ENCODE results near the gene PRLR.
"Not testable (repeated sequence)": the region's sequence is repeated elsewhere in the genome, so short reads cannot be mapped to it uniquely, and the experiment has no call there.

PRLR gene

GRCh38 chr5:35246411-35246810, 16.1 kb upstream of the PRLR start:
- no peak for TF ChIP-seq EZH2phosphoT487 (IDR thresholded peaks at IDR 0.05; ENCODE audit: low read depth)
- TF ChIP-seq CTCF (IDR thresholded peaks at IDR 0.05; ENCODE audit: low read depth, low read length), result peak; percentile 29; the same call in 1 of the 2 replicates
- H2AFZ ChIP-seq (ENCODE audit: low read depth, low read length), result no peak overlapping the region

GRCh38 chr5:35245371-35245770, 15.1 kb upstream of the PRLR start:
- not testable (repeated sequence) for H4K20me1 ChIP-seq (ENCODE audit: insufficient read depth, low read length); H3K4me2 ChIP-seq (ENCODE audit: low read length); H3K4me3 ChIP-seq (ENCODE audit: low read length); H3K27ac ChIP-seq (ENCODE audit: low read length); H3K9ac ChIP-seq (ENCODE audit: low read length); H3K27me3 ChIP-seq (ENCODE audit: low read depth, low read length); H2AFZ ChIP-seq (ENCODE audit: low read depth, low read length); H3K79me2 ChIP-seq (ENCODE audit: low read length); H3K36me3 ChIP-seq (replicated peaks; ENCODE audit: low read depth, low read length); H3K9me3 ChIP-seq (ENCODE audit: insufficient read depth, low read length)
- peaks cover 32% of the 10 kb centered on the region for H3K4me1 ChIP-seq (ENCODE audit: low read length)

More at GRCh38 chr5:35246411-35246810, 16.1 kb upstream of the PRLR start:
- H3K4me2 ChIP-seq (ENCODE audit: low read length), result peak overlapping the region; percentile 66; the same call in 1 of the 2 replicates
- H3K4me1 ChIP-seq (ENCODE audit: low read length), result peaks cover 32% of the 10 kb centered on the region
- H3K9me3 ChIP-seq (ENCODE audit: insufficient read depth, low read length), result no peaks in the 10 kb centered on the region
- H3K27ac ChIP-seq (ENCODE audit: low read length), result no peak overlapping the region
- H3K4me3 ChIP-seq (ENCODE audit: low read length), result no peak overlapping the region
- no peaks in the 10 kb centered on the region for H3K36me3 ChIP-seq (replicated peaks; ENCODE audit: low read depth, low read length)
- no peaks in the 10 kb centered on the region for H3K27me3 ChIP-seq (ENCODE audit: low read depth, low read length)
- no peaks in the 10 kb centered on the region for H3K79me2 ChIP-seq (ENCODE audit: low read length)
- H3K9ac ChIP-seq (ENCODE audit: low read length), result peak overlapping the region; percentile 26; the same call in 1 of the 2 replicates
- no peaks in the 10 kb centered on the region for H4K20me1 ChIP-seq (ENCODE audit: insufficient read depth, low read length)

- H3K9ac ChIP-seq (ENCODE audit: low read length), result no peak overlapping the region
- H4K20me1 ChIP-seq (ENCODE audit: insufficient read depth, low read length), result no peaks in the 10 kb centered on the region
- no peak overlapping the region for H2AFZ ChIP-seq (ENCODE audit: low read depth, low read length)
- no peaks in the 10 kb centered on the region for H3K36me3 ChIP-seq (replicated peaks; ENCODE audit: low read depth, low read length)
- no peaks in the 10 kb centered on the region for H3K9me3 ChIP-seq (ENCODE audit: insufficient read depth, low read length)
- no peak overlapping the region for H3K4me3 ChIP-seq (ENCODE audit: low read length)
- no peak overlapping the region for H3K4me2 ChIP-seq (ENCODE audit: low read length)
- H3K27me3 ChIP-seq (ENCODE audit: low read depth, low read length), result no peaks in the 10 kb centered on the region
- H3K27ac ChIP-seq (ENCODE audit: low read length), result no peak overlapping the region
- H3K79me2 ChIP-seq (ENCODE audit: low read length), result no peaks in the 10 kb centered on the region
- peaks cover 27% of the 10 kb centered on the region for H3K4me1 ChIP-seq (ENCODE audit: low read length)
- TF ChIP-seq CTCF (IDR thresholded peaks at IDR 0.05; ENCODE audit: low read depth, low read length), result no peak
- TF ChIP-seq EZH2phosphoT487 (IDR thresholded peaks at IDR 0.05; ENCODE audit: low read depth), result no peak
Measured at GRCh38 chr5:35244171-35244570, 13.9 kb upstream of the PRLR start.

GRCh38 chr5:35242702-35243258, 12.5 kb upstream of the PRLR start:
- TF ChIP-seq EZH2phosphoT487 (IDR thresholded peaks at IDR 0.05; ENCODE audit: low read depth) (no peak), CTCF (IDR thresholded peaks at IDR 0.05; ENCODE audit: low read depth, low read length) (no peak)
- Histone ChIP-seq H3K36me3 (replicated peaks; ENCODE audit: low read depth, low read length) (no peaks in the 10 kb centered on the region), H3K4me1 (ENCODE audit: low read length) (peaks cover 19% of the 10 kb centered on the region), H3K79me2 (ENCODE audit: low read length) (no peaks in the 10 kb centered on the region), H2AFZ (ENCODE audit: low read depth, low read length) (no peak overlapping the region), H3K9me3 (ENCODE audit: insufficient read depth, low read length) (no peaks in the 10 kb centered on the region), H3K9ac (ENCODE audit: low read length) (no peak overlapping the region), H3K4me3 (ENCODE audit: low read length) (no peak overlapping the region), H3K27ac (ENCODE audit: low read length) (no peak overlapping the region), H4K20me1 (ENCODE audit: insufficient read depth, low read length) (no peaks in the 10 kb centered on the region), H3K4me2 (ENCODE audit: low read length) (no peak overlapping the region), H3K27me3 (ENCODE audit: low read depth, low read length) (no peaks in the 10 kb centered on the region)

Data from OCI-LY3 (cell line).